Measurements from ENCODE around the gene LRPPRC. TPM values are rescaled to one million over a fixed set of nuclear protein-coding genes. Genes with fewer than 3 reads are reported as not detected.

LRPPRC gene
- total and polyA plus RNA-seq, 10 of the 15 experiments (the other 5 are each of a cell fraction or from before 2014, with no cell fraction given), result 34.1 to 152 (median 97.0) TPM

GRCh38 chr2:43995733-43996533 lies at the start of gene LRPPRC (continued):
- TF ChIP-seq PKNOX1 (IDR thresholded peaks at IDR 0.05) (peak; percentile 43), NFIC (IDR thresholded peaks at IDR 0.05; ENCODE audit: low read depth, low read length) (peak; percentile 60; the same call in 1 of the 2 replicates), NR2C2 (IDR thresholded peaks at IDR 0.05; ENCODE audit: borderline replicate concordance, control insufficient read depth, insufficient read length, low read depth) (peak; percentile 13), CREB1 (IDR thresholded peaks at IDR 0.05; ENCODE audit: low read depth) (no peak; the same call in none of the 2 replicates), LARP7 (IDR thresholded peaks at IDR 0.05) (peak; percentile 90; the same call in 1 of the 2 replicates), ASH2L (IDR thresholded peaks at IDR 0.05; ENCODE audit: borderline replicate concordance, low read depth) (peak; percentile 95; the same call in 1 of the 2 replicates), E2F4 (IDR thresholded peaks at IDR 0.05; ENCODE audit: low read depth, low read length) (peak; percentile 48; the same call in 1 of the 2 replicates), SMARCA5 (IDR thresholded peaks at IDR 0.05) (peak; percentile 76), USF2 (IDR thresholded peaks at IDR 0.05; ENCODE audit: borderline replicate concordance, low read depth, low read length) (peak; percentile 70), PBX3 (IDR thresholded peaks at IDR 0.05; ENCODE audit: insufficient replicate concordance, low read depth, low read length) (no peak), RELA (IDR thresholded peaks at IDR 0.05; ENCODE audit: borderline replicate concordance, partially characterized antibody) (peak; percentile 68), EGR1 (IDR thresholded peaks at IDR 0.05; ENCODE audit: borderline replicate concordance in 1 of 2, low read depth in 2 of 2, low read length in 2 of 2) (peak in 1 of 2 experiments; percentile 91; a peak in 2 of 3 replicates), SMC3 (IDR thresholded peaks at IDR 0.05; ENCODE audit: borderline replicate concordance, low read length) (no peak), CHD1 (IDR thresholded peaks at IDR 0.05; ENCODE audit: low read depth, low read length) (peak; percentile 99), SUZ12 (IDR thresholded peaks at IDR 0.05; ENCODE audit: unreplicated experiment) (no peak), ZNF687 (IDR thresholded peaks at IDR 0.05) (peak; percentile 50; the same call in 1 of the 2 replicates), EED (IDR thresholded peaks at IDR 0.05; ENCODE audit: low read depth) (no peak), USF1 (IDR thresholded peaks at IDR 0.05; ENCODE audit: borderline replicate concordance, extremely low read length, insufficient read depth, low read depth, low read length) (peak; percentile 89), TBL1XR1 (IDR thresholded peaks at IDR 0.05; ENCODE audit: low read depth, low read length) (no peak)
